Fibroblast of skin of back (primary cell): ENCODE measurements around the gene RING1.

Experiments
- DNase-seq: peaks from one replicate; pipeline ENCODE4 v3.0.0-alpha.2; 2013

The RING1 gene

DNA sequence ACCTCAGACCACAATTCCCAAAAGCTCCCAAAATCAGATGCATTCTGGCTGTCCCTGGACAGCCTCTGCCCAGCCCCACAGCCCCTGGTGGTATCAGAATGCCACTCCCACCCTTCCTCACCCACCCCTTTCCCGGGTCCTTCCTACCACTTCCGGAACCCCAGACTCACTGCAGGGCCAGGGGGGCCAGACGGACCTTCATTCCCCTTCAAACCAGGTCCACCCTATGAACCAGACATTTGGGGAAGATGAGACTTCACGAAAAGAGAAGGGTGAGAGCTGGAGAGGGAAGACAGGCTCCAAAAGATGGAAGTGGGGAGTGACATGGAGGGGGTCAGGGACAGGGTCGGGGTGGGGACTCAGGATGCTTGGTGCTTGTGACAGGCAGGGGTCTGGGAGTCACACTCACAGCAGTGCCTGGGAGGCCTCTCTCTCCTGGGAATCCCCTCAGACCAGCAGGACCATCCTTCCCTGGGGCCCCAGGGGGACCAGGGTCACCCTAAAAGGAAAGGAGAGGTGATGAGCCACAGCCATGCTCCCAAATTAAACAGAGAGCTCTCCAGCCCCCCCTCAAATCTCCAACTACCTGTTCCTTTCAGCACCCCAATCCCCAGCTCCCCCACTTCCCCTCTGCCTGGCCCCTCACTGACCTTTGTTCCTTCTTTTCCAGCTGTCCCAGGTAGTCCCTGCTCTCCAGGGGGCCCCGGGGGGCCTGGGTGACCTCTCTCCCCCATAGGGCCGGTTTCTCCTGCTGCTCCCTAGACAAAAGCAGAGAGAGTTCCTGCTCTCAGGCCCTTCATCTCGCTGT, 36.2 kb upstream of the RING1 start:
- no peak for DNase-seq

DNA sequence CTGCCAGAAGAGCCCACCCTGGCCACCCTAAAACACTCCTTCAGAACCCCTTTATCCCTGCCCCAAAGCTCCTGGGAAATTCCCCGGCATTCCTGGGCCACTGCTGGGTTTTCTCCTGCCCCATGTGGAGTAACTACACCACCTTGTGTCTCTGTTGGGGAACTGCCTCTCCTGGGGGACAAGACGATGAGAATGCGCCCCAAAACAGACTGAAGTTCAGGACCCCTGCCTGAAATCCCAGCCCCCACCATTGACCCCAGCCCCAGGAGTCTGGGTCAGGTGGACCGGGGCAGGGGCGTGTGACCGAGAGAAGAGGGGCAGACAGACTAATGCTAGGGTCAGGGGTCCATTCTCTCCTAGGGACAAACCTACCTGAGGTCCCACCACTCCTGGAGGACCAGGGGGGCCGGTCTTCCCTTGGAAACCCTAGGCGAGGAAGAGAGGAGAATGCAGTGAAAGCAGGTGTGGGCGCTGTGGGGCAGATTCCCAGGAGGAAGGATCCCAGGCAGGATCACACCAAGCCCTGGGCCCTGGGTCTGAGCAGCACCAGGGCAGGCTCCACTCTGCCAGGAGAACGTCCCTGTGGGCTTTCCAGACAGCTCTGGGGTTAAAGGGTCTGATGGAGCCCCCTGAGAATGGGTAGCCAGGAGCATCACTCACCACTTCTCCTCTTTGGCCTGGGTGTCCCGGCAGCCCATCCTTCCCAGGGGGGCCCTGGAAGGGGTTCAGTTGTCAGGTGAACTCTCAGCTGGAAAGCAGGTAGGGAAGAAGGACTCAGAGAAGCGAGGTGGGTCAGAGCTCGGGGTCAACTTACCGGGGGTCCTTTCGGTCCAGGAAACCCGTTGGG, 35.4 kb upstream of the RING1 start:
- peak; percentile 25 for DNase-seq

DNA sequence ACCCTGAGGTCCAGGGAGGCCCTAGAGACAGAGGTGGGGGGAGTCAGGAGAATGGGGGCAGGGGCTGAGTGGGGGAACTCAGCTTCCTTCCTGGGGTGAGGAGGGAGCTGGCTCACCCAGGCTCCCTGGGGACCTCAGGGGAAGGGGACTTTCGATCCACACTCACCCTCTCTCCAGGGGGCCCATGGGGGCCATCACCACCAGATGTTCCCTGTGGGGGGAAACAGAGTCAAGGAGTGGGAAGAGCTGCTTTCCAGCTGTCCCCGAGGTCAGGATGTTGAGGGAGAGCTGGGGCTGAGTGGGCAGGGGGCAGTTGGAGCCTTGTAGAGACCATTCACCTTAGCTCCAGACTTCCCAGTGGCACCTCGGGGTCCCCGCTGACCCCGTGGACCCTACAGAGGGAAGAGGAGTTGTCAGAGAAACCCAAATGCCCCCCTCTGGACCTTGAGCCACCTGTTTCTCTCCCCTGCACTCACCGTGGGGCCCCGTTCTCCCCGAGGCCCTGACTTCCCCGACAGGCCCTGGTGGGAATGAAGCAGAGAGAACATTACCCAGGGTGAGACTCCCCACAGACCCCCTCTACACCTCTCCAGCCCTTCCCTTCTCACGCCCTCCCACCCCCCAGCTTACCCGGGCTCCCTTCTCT, 34.6 kb upstream of the RING1 start:
- no peak for DNase-seq

- no peak for DNase-seq
Measured at GRCh38 chr6:33174784-33175183, 33.5 kb upstream of the RING1 start.

- DNase-seq: no peak
Measured at GRCh38 chr6:33175436-33176069, 32.7 kb upstream of the RING1 start.

DNA sequence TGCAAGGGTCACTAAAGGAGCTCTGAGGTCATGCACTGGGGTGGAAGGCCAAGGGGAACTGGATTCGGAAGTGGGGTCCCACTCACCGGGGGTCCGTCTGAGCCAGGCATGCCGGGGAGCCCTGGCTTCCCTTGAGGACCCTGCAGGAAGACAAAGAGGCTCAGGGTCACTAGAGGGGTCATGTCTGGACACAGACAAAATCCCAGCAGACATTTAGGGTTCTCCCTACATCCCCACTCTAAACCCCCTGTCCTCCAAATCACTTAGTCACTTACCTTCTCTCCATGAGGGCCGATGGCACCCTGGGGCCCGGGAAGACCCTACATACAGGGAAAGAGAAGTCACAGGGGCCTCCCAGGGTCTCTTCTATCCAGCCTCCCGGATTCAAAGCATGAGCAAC, 31.4 kb upstream of the RING1 start:
- no peak for DNase-seq

GRCh38 chr6:33177552-33178446, 30.5 kb upstream of the RING1 start:
- no peak for DNase-seq

DNA sequence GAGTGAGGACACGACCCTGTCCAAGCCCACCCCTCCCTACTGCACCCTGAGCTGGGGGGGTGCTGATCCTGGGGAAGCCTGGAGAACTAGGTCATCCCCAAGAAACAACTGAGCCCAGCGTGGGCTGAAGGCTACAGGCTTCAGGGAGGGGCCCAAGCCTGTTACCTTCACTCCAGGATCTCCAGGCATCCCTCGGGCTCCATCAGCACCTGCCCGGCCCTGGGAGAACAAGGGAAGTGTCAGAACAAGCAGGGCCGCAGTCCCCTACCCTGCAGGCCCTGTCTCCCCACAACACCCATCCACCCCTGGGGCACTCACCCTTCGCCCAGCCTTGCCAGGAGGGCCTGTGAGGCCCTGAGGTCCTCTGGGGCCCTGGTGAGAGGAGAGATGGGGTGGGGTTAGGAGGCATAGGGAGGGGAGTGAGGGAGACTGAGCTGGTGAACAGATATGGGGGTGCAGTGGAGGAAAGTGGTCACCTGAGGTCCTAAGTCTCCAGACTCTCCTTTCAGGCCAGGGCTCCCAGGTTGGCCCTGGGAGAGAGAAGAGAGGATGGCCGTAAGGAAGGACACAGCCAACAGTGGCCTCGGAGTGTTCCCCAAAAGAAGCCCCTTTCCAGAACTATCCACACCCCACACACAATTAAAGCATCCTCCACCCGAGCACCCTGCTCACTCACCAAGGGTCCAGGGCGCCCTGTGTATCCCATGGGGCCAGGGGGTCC, 29.4 kb upstream of the RING1 start:
- DNase-seq: no peak

GRCh38 chr6:33181141-33181540, 27.2 kb upstream of the RING1 start:
- no peak for DNase-seq

DNA sequence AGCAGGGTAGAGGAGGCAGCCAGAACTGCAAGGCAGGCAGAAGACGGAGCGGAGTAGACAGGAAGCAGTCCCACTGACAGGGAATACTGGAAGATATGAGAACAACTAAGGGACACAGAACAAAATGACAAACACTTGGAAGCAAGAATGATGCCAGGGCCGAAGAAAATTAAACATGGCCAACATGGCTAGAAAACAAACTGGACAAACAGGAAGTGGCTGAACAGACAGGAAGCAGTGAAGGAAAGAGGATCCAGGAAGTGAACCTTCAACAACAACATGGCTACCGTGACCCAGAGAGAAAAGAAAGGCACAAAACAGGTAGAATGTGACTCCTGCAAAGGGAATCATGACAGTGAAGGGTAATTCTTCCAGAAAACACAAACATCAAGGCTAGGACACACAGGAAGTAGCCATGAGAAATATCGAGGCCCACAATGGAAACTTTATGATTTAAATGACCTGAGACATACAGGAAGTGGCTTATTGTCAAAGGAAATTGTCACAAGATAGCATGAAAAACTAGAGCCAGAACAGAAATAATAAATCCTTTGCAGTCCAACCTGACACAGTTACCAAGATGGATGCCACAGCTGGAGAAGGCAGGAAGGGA, 25.1 kb upstream of the RING1 start:
- DNase-seq: no peak

GRCh38 chr6:33185190-33185589, 23.1 kb upstream of the RING1 start:
- no peak for DNase-seq

DNA sequence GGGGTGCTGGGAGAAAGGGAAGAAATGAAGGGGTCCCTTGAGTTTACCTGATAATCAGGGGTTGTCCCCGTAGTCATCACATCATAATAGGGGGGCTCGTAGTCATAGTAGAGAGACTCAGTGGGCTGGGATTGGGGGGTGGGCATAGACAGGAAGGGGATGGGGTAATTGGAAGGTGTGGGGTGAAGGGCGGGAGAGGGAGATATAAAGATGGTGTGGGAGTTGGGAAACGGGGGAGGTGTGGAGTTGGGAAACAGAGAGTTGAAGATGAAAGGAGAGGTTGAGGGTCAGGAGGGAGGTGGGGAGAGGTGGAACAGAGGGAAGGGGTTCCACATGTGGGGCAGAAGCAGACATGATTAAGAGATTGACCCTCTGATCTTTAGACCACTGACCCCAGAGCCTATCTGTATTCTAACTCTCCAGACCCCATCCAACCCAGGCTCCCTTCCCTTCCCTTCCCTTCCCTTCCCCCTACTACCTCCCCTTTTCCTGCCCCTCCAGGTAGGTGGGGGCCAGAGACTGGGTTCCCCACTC, 22.6 kb upstream of the RING1 start:
- DNase-seq: no peak

DNA sequence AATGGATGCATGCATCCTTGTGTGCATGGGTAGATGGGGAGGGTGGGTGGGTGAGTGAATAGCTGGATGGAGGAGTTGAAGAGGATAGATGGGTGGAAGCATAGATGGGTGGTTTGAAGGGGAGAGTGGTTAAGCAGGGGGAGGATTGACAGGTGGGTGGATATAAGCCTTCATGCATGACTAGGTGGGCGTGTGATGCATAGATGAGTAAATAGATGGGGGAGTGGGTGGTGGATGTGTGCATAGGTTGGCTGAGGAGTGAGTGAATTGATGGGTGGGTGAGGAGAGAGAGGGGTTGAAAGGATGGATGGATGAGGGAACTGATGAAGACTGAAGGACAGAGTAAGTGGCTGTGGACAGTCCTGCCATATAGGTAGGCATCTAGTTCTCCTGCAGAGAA, 20.5 kb upstream of the RING1 start:
- no peak for DNase-seq

DNA sequence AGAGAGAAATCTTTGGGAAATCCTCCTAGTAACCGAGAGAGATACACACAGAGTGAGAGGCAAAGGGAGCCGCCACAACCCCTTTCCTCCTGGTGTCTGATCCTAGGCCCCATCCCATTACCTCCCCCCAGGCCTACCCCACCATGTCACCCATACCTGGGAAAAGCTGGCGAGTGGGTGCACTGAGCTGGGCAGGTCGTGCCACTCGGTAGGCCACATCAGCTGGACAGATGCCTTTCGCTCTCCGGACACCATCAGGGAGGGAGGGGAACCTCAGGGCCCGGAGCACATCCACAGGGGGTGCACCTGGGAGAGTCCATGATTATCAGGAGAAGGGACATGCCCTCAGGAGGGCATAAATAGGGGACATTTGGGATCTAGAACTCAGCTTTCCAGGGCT, 19.1 kb upstream of the RING1 start:
- no peak for DNase-seq

- DNase-seq: no peak
Measured at GRCh38 chr6:33189625-33190448, 18.5 kb upstream of the RING1 start.

GRCh38 chr6:33190504-33191107, 17.7 kb upstream of the RING1 start:
- no peak for DNase-seq

DNA sequence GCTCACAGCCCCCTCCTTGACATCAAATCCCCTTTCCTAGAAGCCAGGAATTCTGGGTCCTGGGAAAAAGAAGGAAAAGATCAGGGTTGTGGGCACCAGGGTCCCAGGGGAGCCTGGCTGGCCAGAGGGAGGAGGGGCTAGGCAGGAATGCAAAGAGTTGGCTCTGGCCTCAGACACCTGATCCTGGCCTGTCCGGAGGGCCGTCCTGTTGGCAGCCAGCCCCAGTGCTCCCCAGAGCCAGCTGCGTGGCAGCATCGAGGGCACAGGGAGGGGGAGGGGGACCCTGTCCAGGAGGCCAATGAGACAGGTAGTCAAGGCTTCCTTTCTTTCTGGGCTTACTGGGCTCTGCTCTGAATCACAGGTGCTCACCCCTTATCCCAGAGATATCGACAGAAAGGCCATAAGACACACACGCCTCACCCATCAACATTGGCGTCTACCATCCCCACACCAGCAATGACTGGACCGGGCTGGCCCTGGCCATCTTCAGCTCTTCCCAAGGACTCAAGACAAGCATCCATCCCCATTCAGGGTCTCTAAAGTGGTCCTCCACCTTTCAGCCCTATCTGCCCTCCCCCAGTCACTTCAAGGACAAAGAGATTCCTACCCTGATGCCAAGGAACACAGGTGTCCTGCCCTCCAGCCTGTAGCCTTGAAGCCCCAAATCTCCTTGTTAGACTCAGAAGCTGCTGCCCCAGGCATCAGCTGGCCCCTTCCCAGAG, 16.8 kb upstream of the RING1 start:
- DNase-seq: no peak

DNA sequence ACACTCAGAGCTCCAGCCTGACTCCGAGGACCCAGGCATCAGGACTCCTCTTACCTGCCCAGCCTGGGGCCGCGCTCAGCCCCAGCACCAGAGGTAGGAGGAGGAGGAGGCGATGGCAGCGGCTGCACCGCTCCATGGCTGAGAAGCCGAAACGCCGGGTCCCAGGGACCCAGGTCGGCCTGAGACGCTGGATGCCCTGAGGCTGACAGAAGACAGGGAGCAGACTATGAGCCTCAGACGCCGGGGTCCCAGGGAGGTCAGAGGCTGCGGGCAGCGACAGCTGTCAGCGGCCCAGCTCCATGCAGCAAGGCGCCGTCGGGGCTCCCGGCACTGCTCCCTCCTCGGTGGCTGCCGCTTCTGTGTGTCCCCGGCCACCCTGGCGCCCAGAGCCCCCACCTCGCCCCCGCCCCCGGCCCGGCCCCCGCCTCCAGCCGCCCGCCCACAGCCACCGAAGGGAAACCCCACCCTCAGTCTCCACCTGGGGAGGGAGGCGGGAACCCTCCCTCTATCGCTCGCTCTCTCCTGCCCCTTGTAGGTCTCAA, 16.1 kb upstream of the RING1 start, which contains the start of gene COL11A2:
Gene COL11A2, minus strand, starts transcription at position 363 of the 542 bp plus-strand sequence. Its CDS starts 227 bp downstream, at position 136.
- no peak for DNase-seq
